IMR-90 (cell line): Measurements from ENCODE around the gene NAV2. TPM values are rescaled to one million over a fixed set of nuclear protein-coding genes. Genes with fewer than 3 reads are reported as not detected.

Experiments used
- ATAC-seq: fragments of 200-7000 bp; cut with Tn5 transposase; 2 replicates; pipeline ENCODE4 v1.9.1; 2020; ENCODE audit warnings: low read depth, mild to moderate bottlenecking, moderate library complexity
- BruUV-seq: library from RNA; stranded (reverse); fragments of 400-500 nt; replicated peaks from 2 replicates; lab custom pipeline; 2021; lab: Mats Ljungman, UMichigan
- CTCF ChIA-PET: fragments of 300-600 bp; formaldehyde crosslinking; extraction: SDS; loops from one replicate; lab custom pipeline; 2021; ENCODE audit warnings: antibody characterized with exemption; lab: Yijun Ruan, JAX
- POLR2A ChIA-PET: fragments of 300-600 bp; sonication (Branson Sonifier 250); formaldehyde crosslinking; loops from one replicate; lab custom pipeline; 2022; ENCODE audit warnings: antibody characterized with exemption; ENCODE audit not compliant: unreplicated experiment; lab: Charles Lee
- DNase-seq: peaks from one replicate; pipeline ENCODE4 v3.0.0; 2013
- H2AFZ ChIP-seq: replicated peaks from 2 replicates; pipeline ENCODE3; 2013; ENCODE audit warnings: low read length, mild to moderate bottlenecking; ENCODE audit not compliant: poor library complexity
- H2AK5ac ChIP-seq: 2 replicates; pipeline ENCODE4 v1.6.1; 2013; ENCODE audit warnings: low read depth, low read length, inconsistent platforms
- H2AK9ac ChIP-seq: replicated peaks from 2 replicates; pipeline ENCODE3; 2013; ENCODE audit warnings: mild to moderate bottlenecking, low read depth, low read length, moderate library complexity; ENCODE audit not compliant: poor library complexity
- H2BK120ac ChIP-seq: 2 replicates; pipeline ENCODE4 v1.6.1; 2013; ENCODE audit warnings: low read depth, low read length, inconsistent platforms
- H2BK15ac ChIP-seq: 3 replicates; pipeline ENCODE4 v1.6.1; 2013; ENCODE audit warnings: low read depth, low read length, inconsistent platforms
- H2BK20ac ChIP-seq: 2 replicates; pipeline ENCODE4 v1.6.1; 2013; ENCODE audit warnings: low read depth, mild to moderate bottlenecking, inconsistent platforms, low read length, moderate library complexity
- H2BK5ac ChIP-seq: 2 replicates; pipeline ENCODE4 v1.6.1; 2013; ENCODE audit warnings: mild to moderate bottlenecking, low read depth, low read length, inconsistent platforms; ENCODE audit not compliant: poor library complexity, severe bottlenecking
- H3K14ac ChIP-seq: replicated peaks from 2 replicates; pipeline ENCODE4 v1.6.1; 2013; ENCODE audit warnings: low read depth, low read length, inconsistent platforms
- H3K18ac ChIP-seq: 2 replicates; pipeline ENCODE4 v1.6.1; 2013; ENCODE audit warnings: low read depth, low read length, control low read depth
- H3K23ac ChIP-seq: 2 replicates; pipeline ENCODE4 v1.6.1; 2013; ENCODE audit warnings: low read depth, low read length, inconsistent platforms
- H3K27ac ChIP-seq: 2 replicates; pipeline ENCODE4 v1.5.1; 2013; ENCODE audit warnings: mild to moderate bottlenecking, control low read depth, low read length; ENCODE audit not compliant: insufficient read depth
- H3K27me3 ChIP-seq: 2 replicates; pipeline ENCODE4 v1.6.1; 2013; ENCODE audit warnings: low read length; ENCODE audit not compliant: control insufficient read depth, insufficient read depth
- H3K36me3 ChIP-seq: 2 replicates; pipeline ENCODE4 v1.6.1; 2013; ENCODE audit warnings: low read length, mixed read lengths; ENCODE audit not compliant: control insufficient read depth, insufficient read depth
- H3K4ac ChIP-seq: 2 replicates; pipeline ENCODE4 v1.6.1; 2013; ENCODE audit warnings: low read depth, low read length, inconsistent platforms
- H3K4me1 ChIP-seq: 2 replicates; pipeline ENCODE4 v1.6.1; 2013; ENCODE audit warnings: low read length, mixed read lengths; ENCODE audit not compliant: control insufficient read depth, insufficient read depth
- H3K4me2 ChIP-seq: 2 replicates; pipeline ENCODE4 v1.6.1; 2013; ENCODE audit warnings: low read depth, mild to moderate bottlenecking, control low read depth, low read length, moderate library complexity
- H3K4me3 ChIP-seq: 2 replicates; pipeline ENCODE4 v1.5.1; 2013; ENCODE audit warnings: low read depth, mild to moderate bottlenecking, control low read depth, low read length, moderate library complexity; ENCODE audit not compliant: insufficient read depth
- H3K56ac ChIP-seq: 2 replicates; pipeline ENCODE4 v1.6.1; 2013; ENCODE audit warnings: low read length, inconsistent platforms; ENCODE audit not compliant: insufficient read depth; ENCODE audit errors: extremely low read depth
- H3K79me1 ChIP-seq, 2 experiments: 2 replicates each; pipeline ENCODE4 v1.6.1; 2013; ENCODE audit warnings: low read length in 2 of 2, inconsistent platforms in 1 of 2, low read depth in 1 of 2
- H3K9ac ChIP-seq: 2 replicates; pipeline ENCODE4 v1.6.1; 2013; ENCODE audit warnings: low read depth, low read length, control low read depth
- H3K9me1 ChIP-seq: 2 replicates; pipeline ENCODE4 v1.6.1; 2013; ENCODE audit warnings: low read length, inconsistent platforms; ENCODE audit not compliant: insufficient read depth
- H3K9me3 ChIP-seq: 2 replicates; pipeline ENCODE4 v1.6.1; 2013; ENCODE audit warnings: low read length; ENCODE audit not compliant: control insufficient read depth, insufficient read depth
- H4K20me1 ChIP-seq: 2 replicates; pipeline ENCODE4 v1.6.1; 2013; ENCODE audit warnings: low read length, inconsistent platforms; ENCODE audit not compliant: insufficient read depth
- H4K5ac ChIP-seq: 2 replicates; pipeline ENCODE4 v1.6.1; 2013; ENCODE audit warnings: mild to moderate bottlenecking, low read depth, low read length, control low read depth
- H4K8ac ChIP-seq, 2 experiments: 2 replicates each; pipeline ENCODE4 v1.6.1; 2013; ENCODE audit warnings: low read depth in 2 of 2, low read length in 2 of 2, control low read depth in 1 of 2, inconsistent platforms in 1 of 2
- H4K91ac ChIP-seq: 2 replicates; pipeline ENCODE4 v1.6.1; 2013; ENCODE audit warnings: low read depth, low read length, inconsistent platforms; ENCODE audit not compliant: insufficient read depth
- BHLHE40 ChIP-seq: fragments of 150-350 bp; IDR thresholded peaks from 2 replicates; pipeline ENCODE4 v1.6.1; 2016; ENCODE audit warnings: mild to moderate bottlenecking, low read depth, low read length
- CEBPB ChIP-seq: IDR thresholded peaks from 2 replicates; pipeline ENCODE4 v1.6.1; 2012; ENCODE audit warnings: low read depth, low read length, improper control_type of control experiment
- ELK1 ChIP-seq: fragments of 150-350 bp; IDR thresholded peaks from 2 replicates; pipeline ENCODE4 v1.6.1; 2016; ENCODE audit warnings: low read depth, mild to moderate bottlenecking, low read length, moderate library complexity, borderline replicate concordance
- FOS ChIP-seq: fragments of 150-350 bp; IDR thresholded peaks from 2 replicates; pipeline ENCODE4 v1.6.1; 2016; ENCODE audit warnings: low read depth, low read length
- MAFK ChIP-seq: IDR thresholded peaks from 2 replicates; pipeline ENCODE4 v1.6.1; 2012; ENCODE audit warnings: low read depth, low read length, improper control_type of control experiment
- MXI1 ChIP-seq: IDR thresholded peaks from 2 replicates; pipeline ENCODE4 v1.6.1; 2012; ENCODE audit warnings: low read depth, mild to moderate bottlenecking, low read length, moderate library complexity, borderline replicate concordance
- NFE2L2 ChIP-seq: fragments of 150-350 bp; IDR thresholded peaks from 2 replicates; pipeline ENCODE4 v1.6.1; 2016; ENCODE audit warnings: low read depth, mild to moderate bottlenecking, low read length
- POLR2A ChIP-seq: IDR thresholded peaks from 2 replicates; pipeline ENCODE4 v1.6.1; 2012; ENCODE audit warnings: mild to moderate bottlenecking, low read depth, low read length
- RAD21 ChIP-seq: IDR thresholded peaks from 2 replicates; pipeline ENCODE4 v1.6.1; 2012; ENCODE audit warnings: low read length, improper control_type of control experiment
- RCOR1 ChIP-seq: IDR thresholded peaks from 2 replicates; pipeline ENCODE4 v1.6.1; 2012; ENCODE audit warnings: mild to moderate bottlenecking, low read length, improper control_type of control experiment; ENCODE audit not compliant: insufficient replicate concordance
- WGBS, 2 experiments: methylation state at CpG; one replicate each; pipeline versions ENCODE4 v1.1.5 to v1.1.7; 2013; ENCODE audit warnings: missing lambda C conversion rate in 2 of 2; ENCODE audit not compliant: insufficient read length in 1 of 2; ENCODE audit errors: extremely low coverage in 2 of 2; 5-methylcytosine and 5-hydroxymethylcytosine counted together
- dilution Hi-C: fragments of 300-500 bp; cut with HindIII; formaldehyde crosslinking; loops from one replicate; pipeline ENCODE4 v1.14.3; 2018; ENCODE audit warnings: low sequenced_read_pairs; ENCODE audit not compliant: unreplicated experiment
- in situ Hi-C: fragments of 300-500 bp; cut with MboI; formaldehyde crosslinking; loops from 3 replicates; pipeline ENCODE4 v1.14.3; 2019; ENCODE audit warnings: low sequenced_read_pairs, inconsistent platforms, mixed read lengths
- intact Hi-C: fragments of 100-400 bp; cut with micrococcal nuclease; formaldehyde crosslinking; loops from 2 replicates; pipeline ENCODE4 v1.10.0; 2022
- polyA plus RNA-seq, 3 experiments: library from polyadenylated mRNA; depleted of rRNA; stranded (reverse); fragments of >200 nt; gene quantifications; 2 replicates each; pipeline ENCODE4 v1.2.3, GENCODE V29; 2012; ENCODE audit warnings: low replicate concordance in 1 of 3
- total RNA-seq: library from RNA; depleted of rRNA; stranded (reverse); fragments of >200 nt; gene quantifications from 2 replicates; pipeline ENCODE4 v1.2.3, GENCODE V29; 2012

Gene NAV2
- total and polyA plus RNA-seq, 2 of the 4 experiments (the other 2 are of a cell fraction): 4.5 to 12.6 TPM

- no peak overlapping the region for H3K4me2 ChIP-seq
- no peak overlapping the region for H4K8ac ChIP-seq
- no peak for TF ChIP-seq MXI1
- TF ChIP-seq BHLHE40: no peak
- TF ChIP-seq RCOR1: no peak
- TF ChIP-seq CEBPB: no peak
- TF ChIP-seq MAFK: no peak
- TF ChIP-seq ELK1: no peak
- TF ChIP-seq RAD21: no peak
- TF ChIP-seq NFE2L2: no peak
- TF ChIP-seq POLR2A: no peak
- no peak for TF ChIP-seq FOS
- H4K5ac ChIP-seq: no peak overlapping the region
- no peak overlapping the region for H2AFZ ChIP-seq
- H3K23ac ChIP-seq: no peak overlapping the region
- peaks cover 14% of the 10 kb centered on the region for H3K9me1 ChIP-seq
- H3K27ac ChIP-seq: no peak overlapping the region
- no peaks in the 10 kb centered on the region for H3K9me3 ChIP-seq
- no peak for DNase-seq
- no peak overlapping the region for H2BK15ac ChIP-seq
- H4K20me1 ChIP-seq: no peaks in the 10 kb centered on the region; the same call in none of the 2 replicates
- no peak overlapping the region for H2AK5ac ChIP-seq
- H3K18ac ChIP-seq: no peak overlapping the region
- H3K36me3 ChIP-seq: peaks cover 3% of the 10 kb centered on the region; the same call in 1 of the 2 replicates
- H3K14ac ChIP-seq: no peak overlapping the region
- H2AK9ac ChIP-seq: no peak overlapping the region
- ChIA-PET CTCF (interaction anchor here (1.0 kb wide), 1 partner anchor 157 kb away, joined by 3 read pairs; no protein-coding TSS in a partner anchor), POLR2A (no interaction called here)
- H3K27me3 ChIP-seq: no peaks in the 10 kb centered on the region
- H2BK5ac ChIP-seq: no peak overlapping the region
- dilution Hi-C loops (no loop called here), intact Hi-C loops (no loop called here), in situ Hi-C loops (no loop called here)
- H3K4me1 ChIP-seq: peaks cover 22% of the 10 kb centered on the region
- H3K4me3 ChIP-seq: no peak overlapping the region
- no peak overlapping the region for H3K9ac ChIP-seq
- no peak overlapping the region for H4K91ac ChIP-seq
- H2BK120ac ChIP-seq: no peak overlapping the region
- WGBS, 2 experiments: no CpG with 5 or more reads among the region's 2 CpGs
- BruUV-seq: no TSS peak
- H2BK20ac ChIP-seq: no peak overlapping the region
- no peak for ATAC-seq
- no peak overlapping the region for H3K4ac ChIP-seq
- peaks cover 58 to 76% of the 10 kb centered on the region in 2 experiments for H3K79me1 ChIP-seq
- no peak overlapping the region for H3K56ac ChIP-seq
Observed at GRCh38 chr11:19721176-19721575, 8.5 kb downstream of the NAV2 start.
